IgD-negative memory B cell (primary cell): Measurements from ENCODE around the gene CHRDL2. TPM values are rescaled to one million over a fixed set of nuclear protein-coding genes. Genes with fewer than 3 reads are reported as not detected.

Source experiments
- H3K27ac Mint-ChIP-seq, 3 donors: one replicate each; pipeline ENCODE4 v1.8.0; 2020 to 2022; ENCODE audit warnings: mild to moderate bottlenecking in 3 of 3, mixed read lengths in 3 of 3, moderate library complexity in 1 of 3
- H3K27me3 Mint-ChIP-seq: one replicate; pipeline ENCODE4 v1.8.0; 2021; ENCODE audit warnings: mixed read lengths
- H3K36me3 Mint-ChIP-seq: one replicate; pipeline ENCODE4 v1.8.0; 2020; ENCODE audit warnings: mild to moderate bottlenecking, mixed read lengths
- H3K4me1 Mint-ChIP-seq, 3 donors: one replicate each; pipeline ENCODE4 v1.8.0; 2020 to 2022; ENCODE audit warnings: mixed read lengths in 3 of 3, mild to moderate bottlenecking in 1 of 3
- H3K4me3 Mint-ChIP-seq, 4 donors: one replicate each; pipeline ENCODE4 v1.8.0; 2020 to 2022; ENCODE audit warnings: mild to moderate bottlenecking in 4 of 4, mixed read lengths in 4 of 4, moderate library complexity in 3 of 4
- H3K9me3 Mint-ChIP-seq, 3 donors: one replicate each; pipeline ENCODE4 v1.8.0; 2020 to 2021; ENCODE audit warnings: mixed read lengths in 3 of 3, mild to moderate bottlenecking in 1 of 3
- polyA plus RNA-seq: library from polyadenylated mRNA; unstranded; fragments of 300-500 nt; fragmentation: Illumina TruSeq; gene quantifications from one replicate; pipeline ENCODE4 v1.2.3, GENCODE V29; 2021

The CHRDL2 gene
- polyA plus RNA-seq, 1 donor from 2014 or later: not detected

GRCh38 chr11:74709175-74709574, 22.1 kb downstream of the CHRDL2 start:
- Mint-ChIP-seq H3K9me3 (no peaks in the 10 kb centered on the region), H3K4me3 (no peak overlapping the region), H3K27ac (no peak overlapping the region), H3K36me3 (no peaks in the 10 kb centered on the region), H3K27me3 (peaks cover 3% of the 10 kb centered on the region), H3K4me1 (peaks cover 0 to 3% (median 0%) of the 10 kb centered on the region in 3 donors)

GRCh38 chr11:74707602-74708510, 23.4 kb downstream of the CHRDL2 start:
- H3K4me1 Mint-ChIP-seq: peaks cover 0 to 5% (median 0%) of the 10 kb centered on the region in 3 donors
- H3K27me3 Mint-ChIP-seq: no peaks in the 10 kb centered on the region
- H3K27ac Mint-ChIP-seq: no peak overlapping the region
- H3K36me3 Mint-ChIP-seq: no peaks in the 10 kb centered on the region
- H3K9me3 Mint-ChIP-seq: no peaks in the 10 kb centered on the region
- H3K4me3 Mint-ChIP-seq: no peak overlapping the region

GRCh38 chr11:74707182-74707581, 24.0 kb downstream of the CHRDL2 start:
- H3K27ac Mint-ChIP-seq: no peak overlapping the region
- H3K36me3 Mint-ChIP-seq: no peaks in the 10 kb centered on the region
- no peaks in the 10 kb centered on the region for H3K9me3 Mint-ChIP-seq

GRCh38 chr11:74703211-74703610, 28.0 kb downstream of the CHRDL2 start:
- Mint-ChIP-seq H3K4me3 (no peak overlapping the region), H3K4me1 (peaks cover 0 to 3% (median 0%) of the 10 kb centered on the region in 3 donors), H3K36me3 (no peaks in the 10 kb centered on the region), H3K27me3 (no peaks in the 10 kb centered on the region), H3K27ac (no peak overlapping the region), H3K9me3 (no peaks in the 10 kb centered on the region)

More at GRCh38 chr11:74707182-74707581, 24.0 kb downstream of the CHRDL2 start:
- no peaks in the 10 kb centered on the region for H3K27me3 Mint-ChIP-seq
- no peak overlapping the region for H3K4me3 Mint-ChIP-seq
- peaks cover 0 to 3% (median 0%) of the 10 kb centered on the region in 3 donors for H3K4me1 Mint-ChIP-seq

- Mint-ChIP-seq H3K4me3 (no peak overlapping the region), H3K27ac (no peak overlapping the region), H3K36me3 (no peaks in the 10 kb centered on the region), H3K4me1 (peaks cover 0 to 3% (median 0%) of the 10 kb centered on the region in 3 donors), H3K27me3 (no peaks in the 10 kb centered on the region), H3K9me3 (no peaks in the 10 kb centered on the region)
These were observed 28.7 kb downstream of the CHRDL2 start for GRCh38 chr11:74702383-74703007.

GRCh38 chr11:74701351-74701750, 29.9 kb downstream of the CHRDL2 start:
- Mint-ChIP-seq H3K36me3 (no peaks in the 10 kb centered on the region), H3K27me3 (peaks cover 5% of the 10 kb centered on the region), H3K4me1 (peaks cover 0 to 8% (median 3%) of the 10 kb centered on the region in 3 donors), H3K4me3 (no peak overlapping the region), H3K9me3 (no peaks in the 10 kb centered on the region), H3K27ac (no peak overlapping the region)

GRCh38 chr11:74699615-74700396, 31.4 kb downstream of the CHRDL2 start:
- Mint-ChIP-seq H3K4me3 (no peak overlapping the region), H3K4me1 (peaks cover 0 to 8% (median 2%) of the 10 kb centered on the region in 3 donors), H3K27me3 (peaks cover 8% of the 10 kb centered on the region), H3K27ac (no peak overlapping the region), H3K36me3 (no peaks in the 10 kb centered on the region), H3K9me3 (no peaks in the 10 kb centered on the region)

GRCh38 chr11:74697722-74698121, 33.5 kb downstream of the CHRDL2 start:
- Mint-ChIP-seq H3K4me3 (no peak overlapping the region), H3K9me3 (no peaks in the 10 kb centered on the region)

GRCh38 chr11:74696939-74697675, 34.1 kb downstream of the CHRDL2 start:
- H3K4me3 Mint-ChIP-seq: peak overlapping the region in 3 of 4 donors; percentile 39 to 83 (median 55)
- H3K36me3 Mint-ChIP-seq: no peaks in the 10 kb centered on the region
- H3K27me3 Mint-ChIP-seq: peaks cover 21% of the 10 kb centered on the region
- H3K9me3 Mint-ChIP-seq: no peaks in the 10 kb centered on the region
- H3K4me1 Mint-ChIP-seq: peaks cover 0 to 8% (median 0%) of the 10 kb centered on the region in 3 donors
- no peak overlapping the region for H3K27ac Mint-ChIP-seq

More at GRCh38 chr11:74697722-74698121, 33.5 kb downstream of the CHRDL2 start:
- no peaks in the 10 kb centered on the region for H3K36me3 Mint-ChIP-seq
- no peak overlapping the region for H3K27ac Mint-ChIP-seq
- peaks cover 0 to 8% (median 0%) of the 10 kb centered on the region in 3 donors for H3K4me1 Mint-ChIP-seq
- H3K27me3 Mint-ChIP-seq: peaks cover 21% of the 10 kb centered on the region

- Mint-ChIP-seq H3K27ac (no peak overlapping the region), H3K4me3 (peak overlapping the region in 1 of 4 donors; percentile 23), H3K9me3 (no peaks in the 10 kb centered on the region), H3K36me3 (no peaks in the 10 kb centered on the region), H3K4me1 (peaks cover 0 to 8% (median 0%) of the 10 kb centered on the region in 3 donors), H3K27me3 (peaks cover 21% of the 10 kb centered on the region)
These were observed 34.7 kb downstream of the CHRDL2 start for GRCh38 chr11:74696500-74696899.

- Mint-ChIP-seq H3K4me1 (peaks cover 0 to 8% (median 0%) of the 10 kb centered on the region in 3 donors), H3K27ac (no peak overlapping the region), H3K9me3 (no peaks in the 10 kb centered on the region), H3K27me3 (peaks cover 21% of the 10 kb centered on the region), H3K4me3 (no peak overlapping the region), H3K36me3 (no peaks in the 10 kb centered on the region)
These were observed 35.4 kb downstream of the CHRDL2 start for GRCh38 chr11:74695705-74696280.

GRCh38 chr11:74694136-74694930, 36.9 kb downstream of the CHRDL2 start:
- peaks cover 21% of the 10 kb centered on the region for H3K27me3 Mint-ChIP-seq

GRCh38 chr11:74693531-74693930, 37.7 kb downstream of the CHRDL2 start:
- Mint-ChIP-seq H3K36me3 (no peaks in the 10 kb centered on the region), H3K9me3 (no peaks in the 10 kb centered on the region), H3K4me3 (no peak overlapping the region), H3K27me3 (peaks cover 21% of the 10 kb centered on the region), H3K27ac (no peak overlapping the region), H3K4me1 (peaks cover 0 to 8% (median 0%) of the 10 kb centered on the region in 3 donors)

More at GRCh38 chr11:74694136-74694930, 36.9 kb downstream of the CHRDL2 start:
- Mint-ChIP-seq H3K36me3 (no peaks in the 10 kb centered on the region), H3K4me3 (no peak overlapping the region), H3K4me1 (peaks cover 0 to 8% (median 0%) of the 10 kb centered on the region in 3 donors), H3K27ac (no peak overlapping the region), H3K9me3 (no peaks in the 10 kb centered on the region)
